Glomerular visceral epithelial cell (primary cell): ENCODE results near the gene ZNF180.
"Not testable (repeated sequence)": the region's sequence is repeated elsewhere in the genome, so short reads cannot be mapped to it uniquely, and the experiment has no call there.

Source experiments
- DNase-seq: peaks from one replicate; pipeline ENCODE4 v3.0.0-alpha.2; 2016; ENCODE audit errors: extremely low spot score

Gene ZNF180

DNA sequence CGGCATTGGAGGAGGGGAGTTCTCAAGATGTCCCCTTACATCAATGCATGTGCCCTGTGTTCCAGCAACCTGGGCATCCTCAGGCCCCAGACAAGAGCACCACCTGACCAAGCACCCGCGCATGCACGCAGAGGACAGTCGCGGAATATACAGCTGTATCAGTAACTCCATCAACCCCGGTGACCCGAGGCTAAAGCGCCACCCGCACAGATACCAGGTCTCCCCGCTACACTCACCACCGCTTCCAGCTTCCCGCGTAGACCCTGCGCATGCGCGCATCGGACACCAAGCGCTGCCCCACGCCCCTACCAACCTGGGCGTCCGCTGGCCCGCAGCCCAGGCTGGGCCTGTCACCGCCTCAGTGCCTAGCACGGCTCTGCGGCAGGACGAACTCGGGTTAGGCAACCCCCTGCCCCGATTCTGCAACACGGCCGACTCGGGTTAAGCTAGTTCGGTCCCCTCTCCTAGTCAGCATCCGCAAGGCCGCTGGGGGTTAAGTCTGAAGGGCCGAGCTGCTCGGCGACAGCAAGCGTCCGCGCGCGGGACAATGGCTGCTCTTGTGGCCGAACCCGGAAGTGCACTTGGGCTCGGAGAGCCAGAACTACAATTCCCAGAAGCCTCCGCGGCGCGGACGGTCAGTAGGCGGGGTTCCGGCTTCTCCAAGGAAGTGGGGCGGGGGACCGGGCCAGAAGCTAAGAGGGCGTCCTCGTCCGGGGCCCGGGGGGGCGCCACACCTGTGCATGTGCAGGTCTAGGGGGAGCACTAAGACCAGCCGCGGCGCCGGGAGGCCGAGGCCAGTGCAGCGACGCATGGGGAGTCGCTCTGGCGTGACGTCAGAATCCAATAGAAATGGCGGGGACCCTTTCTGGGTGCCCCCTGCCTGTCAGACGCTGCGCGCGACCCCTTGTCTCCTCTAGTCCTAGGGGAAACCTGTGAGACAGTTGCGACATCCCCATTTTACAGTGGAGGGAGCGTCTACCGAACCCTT is at the start of gene ZNF180:
TSS of gene ZNF180 (minus strand) at position 561 of the 988 bp plus-strand sequence. CDS start 3,188 bp downstream, outside the sequence.
- peak; percentile 96 for DNase-seq

DNA sequence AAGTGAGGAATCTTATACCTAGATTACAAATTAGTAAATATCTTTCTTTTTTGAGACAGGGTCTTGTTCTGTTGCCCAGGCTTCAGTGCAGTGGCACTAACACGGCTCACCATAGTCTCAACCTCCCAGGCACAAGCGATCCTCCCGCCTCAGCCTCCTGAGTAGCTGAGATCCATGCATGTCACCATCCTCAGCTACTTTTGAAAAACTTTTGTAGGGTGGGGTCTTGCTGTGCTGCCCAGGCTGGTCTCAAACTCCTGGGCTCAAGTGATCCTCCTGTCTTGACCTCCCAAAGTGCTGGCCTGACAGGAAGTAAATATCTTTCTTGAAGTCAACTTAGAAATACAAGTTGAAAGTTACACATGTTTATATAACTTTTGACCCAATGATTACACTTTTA is 49.2 kb upstream of the ZNF180 start:
- no peak for DNase-seq

DNA sequence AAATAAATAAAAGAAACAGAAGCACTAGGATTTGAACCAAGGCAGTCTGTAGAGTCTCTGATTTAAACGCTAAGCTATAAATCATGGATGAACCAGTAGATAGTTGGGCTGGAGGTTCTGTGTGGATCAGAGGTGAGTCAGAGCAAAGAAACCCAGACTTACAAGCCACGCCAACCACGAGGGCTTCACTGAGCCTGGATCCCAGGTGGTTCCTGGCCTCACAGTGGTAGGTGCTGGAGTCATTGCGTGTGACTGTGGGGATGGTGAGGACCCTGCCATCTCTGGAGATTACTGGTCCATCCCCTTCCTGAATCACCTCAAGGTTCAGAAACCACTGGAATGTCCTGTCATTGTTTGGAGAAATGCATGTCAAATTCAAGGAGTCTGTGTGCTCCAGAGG is 48.4 kb upstream of the ZNF180 start:
- peak; percentile 95 for DNase-seq

DNA sequence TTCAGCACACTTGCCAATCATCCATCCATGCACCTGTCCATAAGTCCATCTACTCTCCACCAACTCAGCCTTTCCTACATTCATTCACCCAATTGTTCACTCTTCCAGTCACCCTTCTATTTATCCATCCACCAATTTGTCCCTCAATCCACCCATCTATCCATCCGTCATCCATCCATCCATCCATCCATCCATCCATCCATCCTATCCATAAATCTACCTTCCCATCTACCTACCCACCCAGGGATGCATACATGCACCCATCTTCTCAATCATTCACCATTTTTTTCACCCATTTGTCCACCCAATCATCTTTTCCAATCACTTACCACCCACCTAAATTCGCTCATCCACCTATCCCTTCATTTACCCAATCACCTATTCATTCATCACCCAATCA is 43.7 kb upstream of the ZNF180 start:
- DNase-seq = no peak

DNA sequence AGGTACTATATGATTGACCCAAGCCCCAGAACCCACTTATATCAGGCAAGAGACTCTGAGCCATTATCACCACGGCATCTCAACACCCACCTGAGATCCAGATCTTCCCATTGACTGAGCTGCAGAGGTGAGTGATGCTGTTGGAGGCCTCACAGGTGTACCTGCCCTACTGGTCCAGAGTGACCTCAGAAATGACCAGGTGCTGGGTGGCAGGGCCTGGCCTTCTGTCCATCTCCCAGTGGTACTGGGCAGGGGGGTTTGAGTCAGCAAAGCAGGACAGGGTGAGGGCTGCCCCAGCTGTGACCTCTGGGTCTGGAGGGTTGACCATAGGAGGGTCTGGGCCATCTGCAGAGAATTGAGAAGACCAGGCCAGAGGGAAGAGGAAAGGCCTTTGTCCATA is 42.3 kb upstream of the ZNF180 start:
- DNase-seq = no peak

DNA sequence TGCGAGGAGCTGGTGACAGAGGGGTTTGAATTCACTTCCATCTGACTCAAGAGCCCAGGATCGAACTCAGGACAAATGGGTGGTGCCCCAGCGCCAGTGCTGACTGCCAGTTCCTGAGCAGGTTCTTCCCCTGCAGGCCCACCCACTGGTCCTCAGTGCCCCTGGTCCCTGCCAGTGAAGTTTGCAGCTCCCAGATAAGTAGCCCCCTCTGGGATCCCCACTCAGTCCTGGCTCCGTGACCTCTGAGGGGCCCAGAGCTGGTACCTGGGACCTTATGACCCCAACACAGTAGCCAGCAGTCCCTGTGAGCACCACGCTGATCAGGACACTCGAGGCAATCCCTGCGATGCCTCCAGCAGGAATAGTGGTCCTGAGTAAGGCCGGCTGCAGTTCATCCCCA is 40.4 kb upstream of the ZNF180 start:
- DNase-seq = no peak

DNA sequence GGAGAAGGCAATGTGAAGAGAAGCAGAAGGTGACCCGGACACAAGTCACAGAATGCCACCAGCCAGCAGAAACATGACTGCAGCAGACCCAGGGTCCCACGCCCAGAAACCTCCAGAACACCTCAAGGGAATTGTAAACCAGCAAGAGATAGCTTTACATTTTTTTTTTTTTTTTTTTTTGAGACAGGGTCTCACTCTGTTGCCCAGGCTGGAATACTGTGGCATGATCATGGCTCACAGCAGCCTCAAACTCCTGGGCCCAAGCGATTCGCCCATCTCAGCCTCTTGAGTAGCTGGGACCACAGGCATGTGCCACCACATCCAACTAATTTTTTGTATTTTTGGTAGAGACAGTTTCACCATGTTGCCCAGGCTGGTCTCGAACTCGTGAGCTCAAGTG is 39.7 kb upstream of the ZNF180 start:
- DNase-seq = no peak

DNA sequence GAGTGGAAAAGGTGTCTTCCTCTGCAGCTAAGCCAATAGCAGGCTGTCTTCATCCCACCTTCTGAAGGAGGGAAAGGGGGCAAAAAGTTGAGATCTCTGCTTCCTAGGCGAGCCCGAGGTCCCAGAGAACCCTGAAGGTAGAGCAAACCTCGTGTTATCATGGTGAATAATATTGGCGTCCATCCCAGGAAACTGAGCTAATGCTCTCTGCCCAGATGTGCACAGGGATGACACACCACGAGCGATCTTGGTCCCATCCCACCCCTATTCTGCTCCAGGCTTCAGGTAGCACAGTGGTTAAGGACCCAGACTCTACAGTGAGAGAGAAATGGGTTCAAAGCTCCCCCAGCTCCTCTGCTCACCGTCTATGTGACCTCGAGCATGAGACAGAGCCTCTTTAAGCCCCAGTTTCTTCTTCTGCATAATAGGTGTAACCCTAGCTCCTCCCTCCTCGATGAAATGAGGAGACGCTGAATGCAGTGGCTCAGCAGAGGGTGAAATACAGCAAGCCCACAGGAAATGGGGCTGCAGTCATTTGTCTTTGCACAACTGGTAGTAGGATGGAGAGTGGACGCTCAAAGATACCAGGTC is 39.0 kb upstream of the ZNF180 start:
- peak; percentile 17 for DNase-seq

DNA sequence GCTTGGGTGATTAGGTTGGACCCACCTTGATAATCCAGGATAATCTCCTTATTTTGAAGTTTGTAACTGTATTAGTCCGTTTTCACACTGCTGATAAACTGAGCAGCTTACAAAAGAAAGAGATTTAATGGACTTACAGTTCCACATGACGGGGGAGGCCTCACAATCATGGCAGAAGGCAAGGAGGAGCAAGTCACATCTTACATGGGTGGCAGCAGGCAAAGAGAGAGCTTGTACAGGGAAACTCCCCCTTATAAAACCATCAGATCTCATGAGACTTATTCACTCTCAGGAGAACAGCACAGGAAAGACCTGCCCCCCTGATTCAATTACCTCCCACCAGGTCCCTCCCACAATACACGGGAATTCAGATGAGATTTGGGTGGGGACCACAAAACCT is 35.0 kb upstream of the ZNF180 start:
- not testable (repeated sequence) for DNase-seq

DNA sequence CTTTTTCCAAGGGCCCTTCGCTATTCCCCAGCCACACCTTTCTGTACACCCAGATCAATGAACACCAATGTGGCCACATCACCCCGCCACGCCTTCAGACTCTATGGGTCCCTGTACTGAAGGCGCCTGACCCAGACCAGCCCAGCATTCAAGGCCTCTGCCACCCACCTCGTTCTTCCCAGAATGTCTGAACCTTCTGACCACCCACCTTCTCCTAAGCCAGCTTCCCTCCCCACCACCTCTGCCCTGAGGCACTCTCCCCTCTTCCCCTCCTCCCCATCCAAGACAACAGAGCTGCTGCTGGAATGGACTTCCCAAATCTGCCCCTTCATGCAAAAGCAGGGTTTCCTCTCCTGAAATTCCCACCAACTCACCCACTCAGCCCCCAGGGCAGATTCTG is 32.5 kb upstream of the ZNF180 start:
- no peak for DNase-seq

DNA sequence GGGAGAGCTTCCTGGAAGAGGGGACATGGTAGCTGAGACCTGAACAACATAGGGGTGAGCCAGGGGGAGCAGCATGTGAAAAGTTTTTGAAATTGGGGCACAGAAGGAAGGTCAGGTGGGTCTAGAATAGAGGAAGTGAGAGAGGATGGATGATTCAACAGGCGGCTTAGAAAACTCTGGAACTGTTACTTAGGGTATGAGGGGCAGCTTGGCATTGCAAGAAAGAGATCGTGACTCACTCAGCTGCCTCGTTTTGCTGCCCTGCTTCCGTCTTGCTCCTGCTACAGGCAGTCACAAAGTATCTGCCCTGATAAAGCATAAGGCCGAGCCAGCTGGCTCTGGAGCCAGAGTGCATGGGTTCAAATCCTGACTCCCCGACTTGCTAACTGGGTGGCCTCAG is 30.5 kb upstream of the ZNF180 start:
- DNase-seq = peak; percentile 32

DNA sequence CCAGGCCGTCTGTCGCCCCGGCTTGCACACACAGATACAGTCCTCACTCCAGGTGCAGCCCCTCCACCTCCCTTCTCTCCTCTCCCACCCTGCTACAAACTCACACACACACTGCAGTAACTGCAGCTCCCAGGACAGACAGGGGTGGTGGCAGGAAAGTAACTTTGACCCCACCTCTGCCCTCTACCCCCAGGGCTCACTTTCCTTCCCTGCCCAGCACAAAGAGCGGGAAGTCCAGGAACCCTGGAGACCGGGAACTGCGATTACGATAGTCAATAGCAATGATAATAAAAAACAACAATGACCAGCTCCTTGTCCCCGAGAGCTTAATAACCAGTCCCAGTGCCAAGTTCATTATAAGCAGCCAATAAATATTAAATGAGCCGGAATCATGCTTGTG is 29.2 kb upstream of the ZNF180 start, which contains the start of gene CEACAM20:
TSS of gene CEACAM20 (minus strand) at position 140 of the 400 bp plus-strand sequence. CDS start 166 bp downstream, outside the sequence.
- no peak for DNase-seq

DNA sequence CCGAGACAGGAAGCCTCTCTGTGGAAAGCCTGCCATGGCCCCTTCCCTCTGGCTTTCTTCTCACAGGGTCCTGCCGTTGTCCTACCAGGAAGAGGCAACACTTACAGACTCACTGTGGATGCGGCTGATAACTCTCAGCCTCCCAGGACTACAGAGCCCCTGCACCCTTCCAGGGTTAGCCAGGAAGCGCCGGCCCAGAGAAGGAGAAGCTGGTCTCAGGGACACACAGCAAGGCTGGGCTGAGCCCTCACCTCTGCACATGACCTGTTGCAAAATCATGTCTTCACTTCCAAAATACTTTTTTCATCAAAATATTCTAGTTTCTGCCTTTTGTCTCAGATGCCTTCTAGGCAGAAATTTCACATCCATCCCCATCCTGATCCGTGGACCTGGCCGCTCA is 27.2 kb upstream of the ZNF180 start:
- DNase-seq = no peak

DNA sequence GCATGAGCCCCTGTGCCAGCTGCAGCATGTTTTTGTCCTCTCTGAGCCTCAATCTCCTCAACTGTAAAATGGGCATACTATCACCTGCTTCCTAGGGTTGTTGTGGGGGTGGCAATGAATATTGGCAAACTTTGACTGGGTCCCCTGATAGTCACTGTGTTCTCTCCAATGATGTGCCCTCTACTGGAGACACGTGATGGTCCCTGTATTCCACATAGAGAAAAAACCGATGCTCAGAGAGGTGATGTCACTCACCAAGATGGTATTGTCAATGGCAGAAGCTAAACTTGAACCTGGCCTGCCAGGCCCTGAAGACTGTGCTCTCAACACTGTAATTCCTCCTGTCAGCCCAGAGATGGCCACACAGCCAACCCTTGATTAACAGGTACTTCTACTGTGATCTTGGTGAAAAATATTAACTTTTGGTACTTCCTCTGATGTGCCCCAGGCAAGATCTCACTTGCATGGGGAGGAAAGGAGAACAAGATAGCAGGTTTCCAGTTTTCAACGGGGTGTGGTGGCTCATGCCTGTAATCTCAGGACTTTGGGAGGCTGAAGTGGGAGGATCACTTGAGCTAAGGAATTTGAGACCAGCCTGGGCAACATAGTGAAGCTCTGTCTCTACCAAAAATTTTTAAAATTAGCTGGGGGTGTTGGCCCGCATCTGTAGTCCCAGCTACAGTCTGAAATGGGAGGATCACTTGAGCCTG is 25.6 kb upstream of the ZNF180 start:
- DNase-seq = no peak

DNA sequence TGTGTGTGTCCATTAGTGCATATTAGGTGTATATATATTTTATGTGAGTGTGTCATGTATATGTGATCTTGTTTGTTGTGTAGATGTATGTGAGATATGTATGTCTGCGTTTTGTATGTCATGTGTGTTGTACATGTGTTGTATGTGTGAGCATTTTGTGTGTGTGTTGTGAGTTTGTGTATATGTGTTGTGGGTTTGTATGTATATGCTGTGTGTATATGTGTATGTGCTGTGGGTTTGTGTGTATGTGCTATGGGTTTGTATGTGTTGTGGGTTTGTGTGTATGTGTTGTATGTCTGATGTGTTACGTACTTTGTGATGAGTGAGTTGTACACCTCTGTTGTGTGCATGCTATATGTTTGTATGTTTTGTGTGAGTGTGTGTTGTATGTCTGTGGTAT is 21.0 kb upstream of the ZNF180 start:
- no peak for DNase-seq

DNA sequence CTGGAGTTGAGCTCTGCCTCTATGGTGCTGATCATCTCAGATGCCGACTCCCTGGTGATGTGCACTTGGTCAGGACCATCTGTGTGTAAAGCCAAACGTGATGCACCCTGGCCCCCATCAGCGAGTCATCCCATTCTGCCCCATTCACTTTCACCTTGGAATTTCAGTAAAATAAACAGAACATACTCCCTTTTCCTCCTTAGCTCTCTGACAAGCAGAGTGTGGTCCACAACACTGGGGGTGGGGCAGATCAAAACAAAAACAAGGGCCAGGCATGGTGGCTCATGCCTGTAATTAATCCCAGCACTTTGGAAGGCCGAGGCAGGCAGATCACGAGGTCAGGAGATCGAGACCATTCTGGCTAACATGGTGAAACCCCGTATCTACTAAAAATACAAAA is 16.8 kb upstream of the ZNF180 start:
- no peak for DNase-seq

DNA sequence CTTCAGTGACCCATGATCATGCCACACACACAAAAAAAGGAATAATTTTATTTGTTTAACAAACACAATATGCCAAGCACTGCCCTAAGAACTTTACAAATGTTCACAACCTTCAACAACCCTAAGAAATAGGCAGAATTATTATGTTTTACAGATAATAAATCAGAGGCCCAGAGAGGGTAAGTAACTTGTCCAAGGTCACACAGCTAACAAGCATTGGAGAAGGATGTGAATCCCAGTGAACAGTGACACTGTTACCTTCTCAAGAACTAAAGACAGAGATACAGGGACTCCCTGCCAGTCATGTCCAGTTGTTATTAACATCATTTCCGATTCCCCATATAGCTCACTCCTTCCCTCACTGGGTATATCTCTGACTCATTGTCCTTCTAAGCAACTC is 15.6 kb upstream of the ZNF180 start:
- DNase-seq = no peak

DNA sequence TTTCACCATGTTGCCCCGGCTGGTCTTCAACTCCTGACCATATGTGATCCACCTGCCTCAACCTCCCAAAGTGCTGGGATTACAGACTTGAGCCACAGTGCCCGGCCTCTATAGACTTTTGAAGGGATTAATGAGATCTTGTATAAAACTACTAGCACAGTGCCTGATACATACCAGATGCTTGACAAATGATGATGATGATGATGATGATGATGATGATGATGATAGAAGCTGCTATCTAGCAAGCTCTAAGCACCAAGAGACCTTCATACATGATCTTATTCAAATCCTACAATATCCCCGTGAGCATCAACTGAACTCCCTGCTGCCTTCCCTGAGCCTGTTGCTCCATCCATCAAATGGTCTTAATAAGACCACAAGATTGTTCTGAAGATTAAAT is 14.7 kb upstream of the ZNF180 start:
- no peak for DNase-seq

DNA sequence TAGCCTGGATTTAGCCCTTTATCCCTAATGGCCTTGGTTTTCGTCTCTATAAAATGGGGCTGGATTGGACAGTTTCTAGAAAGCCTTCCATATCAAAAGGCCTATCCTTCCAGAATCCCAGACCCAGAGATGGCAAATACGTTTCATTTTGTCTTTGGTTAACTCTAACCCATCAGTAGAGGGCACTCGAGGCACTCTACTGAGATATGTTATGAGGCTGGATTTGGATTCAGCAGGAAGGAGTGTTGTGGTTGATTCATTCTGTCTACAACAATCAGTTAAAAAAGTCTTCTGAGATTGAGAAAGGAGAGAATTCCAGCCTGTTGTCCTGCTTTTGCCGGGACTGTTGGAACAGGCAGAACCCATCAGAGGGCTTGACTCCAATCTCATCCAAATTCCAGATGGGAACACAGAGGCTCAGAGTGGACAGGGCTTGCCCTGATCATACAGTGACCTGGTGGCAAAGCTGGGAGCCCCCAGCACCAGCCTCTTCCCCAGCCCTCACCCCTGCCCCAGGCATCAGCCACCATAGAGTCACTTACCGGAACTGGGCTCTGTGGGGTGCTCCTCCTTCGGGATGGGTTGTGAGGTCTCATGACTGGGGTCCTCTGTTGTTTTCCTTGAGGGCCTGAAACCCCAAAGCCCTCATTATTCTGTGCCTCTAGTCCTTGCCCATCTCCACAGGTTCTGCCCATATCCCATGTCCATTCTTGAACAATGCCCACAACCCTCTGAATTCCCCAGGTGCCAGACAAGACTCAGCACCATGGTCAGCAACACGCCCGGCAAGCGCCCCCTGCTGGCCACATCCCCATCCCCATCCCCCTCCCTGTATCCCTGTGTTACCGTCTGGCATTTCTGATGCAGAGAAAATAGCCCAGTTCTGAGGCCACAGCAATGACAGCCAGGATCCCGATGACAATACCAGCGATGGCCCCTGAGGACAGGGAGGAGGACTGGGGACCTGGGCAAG is 12.3 kb upstream of the ZNF180 start:
- peak; percentile 55 for DNase-seq

DNA sequence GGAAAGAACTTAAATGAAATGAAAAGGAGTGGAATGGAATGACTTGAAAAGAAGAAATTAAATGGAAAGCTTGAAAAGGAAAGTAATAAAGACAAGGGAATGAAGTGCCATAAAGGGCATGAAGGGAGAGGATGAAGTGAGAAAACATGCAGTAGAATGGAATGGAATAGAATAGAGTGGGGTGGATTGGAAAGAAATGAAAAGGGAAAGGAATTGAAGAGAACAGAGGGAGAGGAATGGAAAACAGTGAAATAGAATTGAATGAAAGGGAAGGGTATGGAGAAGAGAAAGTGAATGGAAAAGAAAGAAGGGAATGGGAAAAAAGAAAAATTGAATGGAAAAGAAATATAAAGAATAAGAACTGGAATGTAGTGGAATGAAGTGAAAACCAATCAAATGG is 9.2 kb upstream of the ZNF180 start:
- no peak for DNase-seq

DNA sequence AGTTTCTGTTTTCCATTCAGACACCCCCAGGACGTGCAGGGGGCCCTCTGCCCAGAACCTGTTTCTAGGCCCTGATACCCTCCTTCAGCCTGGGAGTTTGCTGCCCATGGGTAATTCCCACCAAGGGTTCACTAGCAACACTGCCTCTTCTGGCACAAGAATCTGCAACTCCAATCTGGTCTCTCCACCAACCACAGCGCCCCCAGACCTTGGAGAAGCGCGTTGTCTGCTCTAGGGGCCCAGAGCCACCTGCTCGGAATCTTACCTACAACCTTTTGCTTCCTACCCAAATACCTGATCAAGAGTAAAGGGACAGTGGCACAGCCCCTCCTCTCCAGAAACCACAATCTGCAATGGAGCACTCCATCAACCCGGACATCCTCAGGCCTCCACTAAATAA is 763 bp downstream of the ZNF180 start:
- no peak for DNase-seq
